Heart left ventricle (tissue), 16 donors: ENCODE measurements around the gene LUM. TPM values are rescaled to one million over a fixed set of nuclear protein-coding genes. Genes with fewer than 3 reads are reported as not detected.

Experiments used
- ATAC-seq, 4 donors: fragments of 200-7000 bp; cut with Tn5 transposase; one replicate each; pipeline ENCODE4 v1.9.1; 2020 to 2022; ENCODE audit warnings: moderate library complexity in 4 of 4, mild to moderate bottlenecking in 3 of 4, moderate number of reproducible peaks in 1 of 4
- DNase-seq, 5 donors: peaks; one replicate each; pipeline ENCODE4 v3.0.0-alpha.2; 2020
- H3K27ac ChIP-seq, 12 donors: fragments of 200-600 bp; sonication (generic) in 4 of 12; one replicate each; pipeline versions ENCODE4 v1.5.0 to v1.8.0; 2016 to 2022; ENCODE audit warnings: mild to moderate bottlenecking in 2 of 12
- H3K27me3 ChIP-seq, 9 donors: fragments of 200-600 bp; sonication (generic) in 2 of 9; one replicate each; pipeline versions ENCODE4 v1.5.1 to v1.8.0; 2016 to 2022; ENCODE audit warnings: mild to moderate bottlenecking in 3 of 9
- H3K36me3 ChIP-seq, 9 donors: fragments of 200-600 bp; sonication (generic) in 2 of 9; one replicate each; pipeline versions ENCODE4 v1.5.0 to v1.8.0; 2018 to 2022; ENCODE audit warnings: mild to moderate bottlenecking in 2 of 9
- H3K4me1 ChIP-seq, 12 donors: fragments of 200-600 bp; sonication (generic) in 4 of 12; one replicate each; pipeline versions ENCODE4 v1.5.0 to v1.8.0; 2016 to 2022; ENCODE audit warnings: mild to moderate bottlenecking in 3 of 12
- H3K4me3 ChIP-seq, 12 donors: fragments of 200-600 bp; sonication (generic) in 4 of 12; one replicate each; pipeline versions ENCODE4 v1.5.0 to v1.8.0; 2017 to 2022; ENCODE audit warnings: mild to moderate bottlenecking in 9 of 12, moderate library complexity in 4 of 12
- H3K9me3 ChIP-seq, 12 donors: fragments of 200-600 bp; sonication (generic) in 4 of 12; one replicate each; pipeline versions ENCODE4 v1.5.0 to v1.8.0; 2016 to 2022; ENCODE audit warnings: mild to moderate bottlenecking in 1 of 12
- POLR2A ChIP-seq, 2 donors: fragments of 450-650 bp; IDR thresholded peaks; one replicate each; pipeline ENCODE4 v1.6.1; 2017; ENCODE audit warnings: antibody characterized with exemption in 2 of 2, mild to moderate bottlenecking in 2 of 2, moderate library complexity in 2 of 2
- WGBS, 4 donors: extraction: QIAGEN DNeasy Blood & Tissue Kit in 2 of 4; methylation state at CpG; one replicate each; pipeline versions ENCODE4 v1.1.5 to v1.1.7; 2013 to 2018; 5-methylcytosine and 5-hydroxymethylcytosine counted together
- intact Hi-C, 10 donors: fragments of 100-400 bp; cut with DNase I; formaldehyde crosslinking; loops; one replicate each; pipeline versions ENCODE4 v1.11.1 to v1.14.2; 2022
- polyA plus RNA-seq, 2 donors: library from polyadenylated mRNA; stranded (reverse); fragments of 200-250 nt; gene quantifications; one replicate each; pipeline ENCODE4 v1.2.3, GENCODE V29; 2013
- total RNA-seq, 9 donors: library from RNA; depleted of rRNA in 2 of 9; stranded (reverse); fragments of >200 nt in 2 of 9; fragmentation: NEBNext Ultra II Directional in 3 of 9; extraction: Animal tissue kit (Norgen Biotek cat#: 25700) in 3 of 9; gene quantifications; one replicate each; pipeline versions ENCODE4 v1.1.0 to v1.2.4, GENCODE V29; 2016 to 2023
- TF ChIP-seq, protein P1 (sequence below), 12 donors: fragments of 200-600 bp; sonication (generic) in 4 of 12; IDR thresholded peaks; one replicate each; pipeline versions ENCODE4 v1.5.0 to v1.8.0; 2018 to 2022; ENCODE audit warnings: antibody characterized with exemption in 12 of 12, mild to moderate bottlenecking in 5 of 12
- donor health status: ischemic (EF 13 %, LVEDD 7.1; RV severe dilation, severe dysfunction).
- donor health status: healthy with polysubstance abuse.
- donor health status: DM: no; HTN: yes; CAD: no.
- donor health status: DM: no; HTN: no; CAD: no.
- donor health status: ischemic (EF 25% LVEDD 6.9; RV normal size, moderate dysfunction).
- donor health status: ischemic (EF 25% LVEDD 5.7; RV mildly dilated, moderate dysfunction).
- donor health status: healthy.
- donor health status: DM: yes; HTN: yes; CAD: no.
- donor health status: ischemic (EF 35%, LVEDD 5.7; RV mildly dilated, moderate dysfunction).
- donor health status: nonischemic (EF 11% LVEDD 7.7; RV severe dilation, severe dysfunction).
- donor health status: DM: yes; HTN: yes; CAD: no.
- donor health status: PGD.
- donor health status: ischemic (EF 29% LVEDD 5.4; RV normal size, mild dysfunction).
- donor health status: nonischemic (EF 23%, LVEDD 6.1; RV moderate dilation, normal function).

LUM gene
- total and polyA plus RNA-seq, 11 donors = 21.8 to 249 (median 74.8) TPM

DNA sequence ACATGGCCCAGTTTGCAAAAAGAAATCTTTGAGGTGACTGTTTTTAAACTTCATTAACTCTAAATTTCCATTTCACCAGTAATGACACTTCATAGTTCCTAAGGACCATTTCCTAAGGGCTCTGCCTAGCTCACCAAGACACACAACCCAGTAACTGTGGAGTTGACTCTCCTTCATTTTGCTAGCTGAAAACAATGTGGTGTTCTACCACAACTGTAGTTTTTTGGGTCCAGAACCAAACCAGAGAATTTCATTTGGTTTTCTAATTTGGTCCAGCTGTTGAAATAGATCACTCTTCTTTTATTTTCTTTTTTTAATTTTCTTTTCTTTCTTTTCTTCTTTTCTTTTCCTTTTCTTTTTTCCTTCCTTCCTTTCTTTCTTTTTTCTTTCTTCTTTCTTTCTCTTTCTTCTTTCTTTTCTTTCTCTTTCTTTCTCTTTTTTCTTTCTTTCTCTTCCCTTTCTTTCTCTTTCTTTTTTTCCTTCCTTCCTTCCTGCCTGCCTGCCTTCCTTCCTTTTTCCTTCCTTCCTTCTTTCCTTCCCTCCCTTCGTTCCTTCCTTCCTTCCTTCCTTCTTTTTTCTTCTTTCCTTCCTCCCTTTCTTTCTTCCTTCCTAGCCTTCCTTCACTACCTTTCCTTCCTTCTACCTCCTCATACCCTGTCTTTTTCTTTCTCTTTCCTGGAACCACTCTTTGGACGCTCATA lies 18.5 kb upstream of the LUM start:
- no peak overlapping the region for H3K27ac ChIP-seq
- no peaks in the 10 kb centered on the region for H3K36me3 ChIP-seq
- H3K4me1 ChIP-seq = peaks cover 0 to 8% (median 0%) of the 10 kb centered on the region in 12 donors
- no peaks in the 10 kb centered on the region for H3K9me3 ChIP-seq
- TF ChIP-seq, protein P1, sequence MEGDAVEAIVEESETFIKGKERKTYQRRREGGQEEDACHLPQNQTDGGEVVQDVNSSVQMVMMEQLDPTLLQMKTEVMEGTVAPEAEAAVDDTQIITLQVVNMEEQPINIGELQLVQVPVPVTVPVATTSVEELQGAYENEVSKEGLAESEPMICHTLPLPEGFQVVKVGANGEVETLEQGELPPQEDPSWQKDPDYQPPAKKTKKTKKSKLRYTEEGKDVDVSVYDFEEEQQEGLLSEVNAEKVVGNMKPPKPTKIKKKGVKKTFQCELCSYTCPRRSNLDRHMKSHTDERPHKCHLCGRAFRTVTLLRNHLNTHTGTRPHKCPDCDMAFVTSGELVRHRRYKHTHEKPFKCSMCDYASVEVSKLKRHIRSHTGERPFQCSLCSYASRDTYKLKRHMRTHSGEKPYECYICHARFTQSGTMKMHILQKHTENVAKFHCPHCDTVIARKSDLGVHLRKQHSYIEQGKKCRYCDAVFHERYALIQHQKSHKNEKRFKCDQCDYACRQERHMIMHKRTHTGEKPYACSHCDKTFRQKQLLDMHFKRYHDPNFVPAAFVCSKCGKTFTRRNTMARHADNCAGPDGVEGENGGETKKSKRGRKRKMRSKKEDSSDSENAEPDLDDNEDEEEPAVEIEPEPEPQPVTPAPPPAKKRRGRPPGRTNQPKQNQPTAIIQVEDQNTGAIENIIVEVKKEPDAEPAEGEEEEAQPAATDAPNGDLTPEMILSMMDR (IDR thresholded peaks at IDR 0.05) = no peak
- TF ChIP-seq POLR2A (IDR thresholded peaks at IDR 0.05) = no peak
- WGBS, 4 donors = 85 to 91% (median 85%) methylated on average over 2 of the region's 2 CpGs
- no peaks in the 10 kb centered on the region for H3K27me3 ChIP-seq
- ATAC-seq = no peak
- intact Hi-C loops = loop anchor here in 1 of 10 donors (10.0 kb wide), 1 partner anchor 65 kb away; no protein-coding TSS in a partner anchor
- no peak overlapping the region for H3K4me3 ChIP-seq
- DNase-seq = no peak

DNA sequence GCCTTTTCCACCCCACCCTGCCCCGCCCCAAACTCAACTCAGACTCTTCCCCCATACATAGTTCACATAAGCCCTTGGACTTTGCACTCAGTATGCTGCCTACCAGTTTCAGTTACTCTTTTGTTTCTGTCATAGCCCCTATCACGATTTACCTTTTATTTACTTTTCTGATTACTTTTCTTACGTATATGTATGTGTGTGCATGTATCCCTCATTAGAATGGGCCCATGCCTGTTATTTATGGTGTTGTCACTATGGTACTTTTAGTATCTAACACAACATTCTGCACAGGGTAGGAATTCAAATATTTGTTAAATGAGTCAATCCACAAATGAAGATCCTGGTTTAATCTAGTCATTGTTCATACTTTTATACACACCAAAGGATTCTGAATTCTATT lies 16.5 kb upstream of the LUM start:
- intact Hi-C loops = loop anchor here in 1 of 10 donors (10.0 kb wide), 1 partner anchor 63 kb away; no protein-coding TSS in a partner anchor
- 89 to 97% (median 91%) methylated on average over 3 of the region's 3 CpGs for WGBS, 4 donors

DNA sequence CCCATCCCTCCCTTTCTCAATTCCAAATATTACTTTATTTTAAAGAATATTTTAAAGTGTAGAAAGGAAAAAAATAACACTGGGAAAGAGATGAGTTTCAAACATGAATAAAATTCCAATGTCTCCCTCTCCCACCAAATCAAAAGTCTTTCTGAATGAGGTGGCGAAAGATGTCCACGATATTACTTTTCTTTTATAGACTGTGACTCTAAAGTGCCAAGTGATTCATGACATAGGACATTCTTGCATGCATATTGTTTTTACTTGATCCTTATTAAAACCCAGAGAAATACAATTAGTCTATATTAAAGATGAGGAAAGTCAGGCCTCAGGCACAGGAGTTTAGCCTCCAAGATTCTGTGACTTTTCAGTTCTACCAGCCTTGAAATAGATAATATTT lies 16.0 kb upstream of the LUM start:
- 84 to 87% (median 87%) methylated on average over 2 of the region's 2 CpGs for WGBS, 4 donors
- DNase-seq (no peak), ATAC-seq (no peak)
- no peaks in the 10 kb centered on the region for H3K36me3 ChIP-seq
- no peak overlapping the region for H3K4me3 ChIP-seq
- no peaks in the 10 kb centered on the region for H3K27me3 ChIP-seq
- H3K4me1 ChIP-seq = peaks cover 0 to 5% (median 0%) of the 10 kb centered on the region in 12 donors
- intact Hi-C loops = loop anchor here in 1 of 10 donors (10.0 kb wide), 1 partner anchor 63 kb away; no protein-coding TSS in a partner anchor
- H3K27ac ChIP-seq = no peak overlapping the region
- no peaks in the 10 kb centered on the region for H3K9me3 ChIP-seq
- TF ChIP-seq, protein P1 (IDR thresholded peaks at IDR 0.05) = no peak
- TF ChIP-seq POLR2A (IDR thresholded peaks at IDR 0.05) = no peak

More for the DNA sequence above, 16.5 kb upstream of the LUM start:
- Histone ChIP-seq H3K9me3 (no peaks in the 10 kb centered on the region), H3K4me1 (peaks cover 0 to 8% (median 0%) of the 10 kb centered on the region in 12 donors), H3K4me3 (no peak overlapping the region), H3K27ac (no peak overlapping the region), H3K36me3 (no peaks in the 10 kb centered on the region), H3K27me3 (no peaks in the 10 kb centered on the region)
- ATAC-seq = no peak
- DNase-seq = no peak
- TF ChIP-seq, protein P1 (IDR thresholded peaks at IDR 0.05) = no peak
- no peak for TF ChIP-seq POLR2A (IDR thresholded peaks at IDR 0.05)

DNA sequence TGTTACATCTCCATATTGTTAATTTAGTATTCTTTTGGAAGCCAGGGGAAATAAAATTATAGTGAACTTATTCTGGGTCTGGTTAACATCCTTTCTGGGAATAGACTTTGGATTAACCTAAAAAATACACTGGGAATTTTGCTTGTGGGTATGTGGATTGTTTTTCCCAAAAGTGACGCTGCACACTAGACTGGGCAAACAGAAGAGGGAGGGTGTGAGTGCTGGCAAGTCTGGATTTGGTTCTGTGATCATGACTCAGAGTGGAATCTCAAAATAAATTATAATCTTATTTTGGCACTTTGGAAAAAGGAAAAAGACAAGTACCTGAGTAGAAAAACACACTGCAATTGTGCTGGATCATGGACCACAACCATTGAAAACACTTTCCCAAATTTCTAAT lies 15.2 kb upstream of the LUM start:
- DNase-seq (no peak), ATAC-seq (no peak)
- intact Hi-C loops = loop anchor here in 1 of 10 donors (10.0 kb wide), 1 partner anchor 62 kb away; no protein-coding TSS in a partner anchor
- 88 to 94% (median 91%) methylated on average over 1 of the region's 1 CpG for WGBS, 4 donors
- no peaks in the 10 kb centered on the region for H3K4me1 ChIP-seq
- no peaks in the 10 kb centered on the region for H3K36me3 ChIP-seq
- H3K27ac ChIP-seq = no peak overlapping the region
- no peaks in the 10 kb centered on the region for H3K27me3 ChIP-seq
- TF ChIP-seq POLR2A (IDR thresholded peaks at IDR 0.05) = no peak
- TF ChIP-seq, protein P1 (IDR thresholded peaks at IDR 0.05) = no peak
- H3K9me3 ChIP-seq = no peaks in the 10 kb centered on the region
- H3K4me3 ChIP-seq = no peak overlapping the region
